ENCODE measurements around the gene KCNN3. TPM values are rescaled to one million over a fixed set of nuclear protein-coding genes. Genes with fewer than 3 reads are reported as not detected.

KCNN3 gene
- total RNA-seq = 0.36 and 0.86 TPM in 2 replicates
- long read RNA-seq = 0 reads

GRCh38 chr1:154870115-154870571 lies at the start of gene KCNN3:
KCNN3 (minus strand) TSS chr1:154870281; CDS start chr1:154869964, 317 bp downstream.
- Mint-ChIP-seq H3K4me1 (ENCODE audit: low read depth) (peaks cover 13% of the 10 kb centered on the region), H3K36me3 (ENCODE audit: insufficient read depth) (no peaks in the 10 kb centered on the region), H3K4me3 (ENCODE audit: low read depth) (peak within 1 kb of the TSS; percentile 40), H3K9me3 (ENCODE audit: low read depth) (no peaks in the 10 kb centered on the region), H3K27me3 (peaks cover 60% of the 10 kb centered on the region), H3K27ac (peak within 1 kb of the TSS; percentile 58)
- DNase-seq (ENCODE audit: low spot score, unreplicated experiment) = peak; percentile 91
- TF ChIP-seq CTCF (IDR thresholded peaks at IDR 0.05; ENCODE audit: unreplicated experiment) = no peak

GRCh38 chr1:154913273-154913672 lies 43.2 kb upstream of the KCNN3 start:
- no peak overlapping the region for H3K27ac Mint-ChIP-seq
- H3K4me3 Mint-ChIP-seq (ENCODE audit: low read depth) = no peak overlapping the region
- H3K36me3 Mint-ChIP-seq (ENCODE audit: insufficient read depth) = peaks cover 6% of the 10 kb centered on the region
- DNase-seq (ENCODE audit: low spot score, unreplicated experiment) = no peak
- peaks cover 14% of the 10 kb centered on the region for H3K9me3 Mint-ChIP-seq (ENCODE audit: low read depth)
- H3K4me1 Mint-ChIP-seq (ENCODE audit: low read depth) = peaks cover 3% of the 10 kb centered on the region
- H3K27me3 Mint-ChIP-seq = no peaks in the 10 kb centered on the region
- no peak for TF ChIP-seq CTCF (IDR thresholded peaks at IDR 0.05; ENCODE audit: unreplicated experiment)

GRCh38 chr1:154912755-154913154 lies 42.7 kb upstream of the KCNN3 start:
- no peak for TF ChIP-seq CTCF (IDR thresholded peaks at IDR 0.05; ENCODE audit: unreplicated experiment)

GRCh38 chr1:154911691-154912550 lies 41.8 kb upstream of the KCNN3 start:
- Mint-ChIP-seq H3K9me3 (ENCODE audit: low read depth) (peaks cover 18% of the 10 kb centered on the region), H3K4me3 (ENCODE audit: low read depth) (no peak overlapping the region), H3K27me3 (no peaks in the 10 kb centered on the region), H3K36me3 (ENCODE audit: insufficient read depth) (peaks cover 9% of the 10 kb centered on the region), H3K27ac (no peak overlapping the region), H3K4me1 (ENCODE audit: low read depth) (peaks cover 3% of the 10 kb centered on the region)
- no peak for TF ChIP-seq CTCF (IDR thresholded peaks at IDR 0.05; ENCODE audit: unreplicated experiment)
- no peak for DNase-seq (ENCODE audit: low spot score, unreplicated experiment)

More at GRCh38 chr1:154912755-154913154, 42.7 kb upstream of the KCNN3 start:
- peaks cover 16% of the 10 kb centered on the region for H3K9me3 Mint-ChIP-seq (ENCODE audit: low read depth)
- H3K4me3 Mint-ChIP-seq (ENCODE audit: low read depth) = no peak overlapping the region
- peak overlapping the region; percentile 62 for H3K27ac Mint-ChIP-seq
- peaks cover 3% of the 10 kb centered on the region for H3K4me1 Mint-ChIP-seq (ENCODE audit: low read depth)
- peaks cover 8% of the 10 kb centered on the region for H3K36me3 Mint-ChIP-seq (ENCODE audit: insufficient read depth)
- H3K27me3 Mint-ChIP-seq = no peaks in the 10 kb centered on the region
- DNase-seq (ENCODE audit: low spot score, unreplicated experiment) = no peak

- Mint-ChIP-seq H3K9me3 (ENCODE audit: low read depth) (peaks cover 15% of the 10 kb centered on the region), H3K27ac (no peak overlapping the region), H3K27me3 (no peaks in the 10 kb centered on the region), H3K4me1 (ENCODE audit: low read depth) (peaks cover 3% of the 10 kb centered on the region), H3K36me3 (ENCODE audit: insufficient read depth) (peaks cover 5% of the 10 kb centered on the region), H3K4me3 (ENCODE audit: low read depth) (no peak overlapping the region)
- DNase-seq (ENCODE audit: low spot score, unreplicated experiment) = no peak
- no peak for TF ChIP-seq CTCF (IDR thresholded peaks at IDR 0.05; ENCODE audit: unreplicated experiment)
Measured at GRCh38 chr1:154910851-154911250, 40.8 kb upstream of the KCNN3 start.
